Heart left ventricle (tissue), 16 donors: ENCODE measurements around the gene NKAPL. TPM values are rescaled to one million over a fixed set of nuclear protein-coding genes. Genes with fewer than 3 reads are reported as not detected.

ENCODE experiments used
- ATAC-seq, 4 donors: fragments of 200-7000 bp; cut with Tn5 transposase; one replicate each; pipeline ENCODE4 v1.9.1; 2020 to 2022; ENCODE audit warnings: moderate library complexity in 4 of 4, mild to moderate bottlenecking in 3 of 4, moderate number of reproducible peaks in 1 of 4
- DNase-seq, 5 donors: peaks; one replicate each; pipeline ENCODE4 v3.0.0-alpha.2; 2020
- H3K27ac ChIP-seq, 12 donors: fragments of 200-600 bp; sonication (generic) in 4 of 12; one replicate each; pipeline versions ENCODE4 v1.5.0 to v1.8.0; 2016 to 2022; ENCODE audit warnings: mild to moderate bottlenecking in 2 of 12
- H3K27me3 ChIP-seq, 9 donors: fragments of 200-600 bp; sonication (generic) in 2 of 9; one replicate each; pipeline versions ENCODE4 v1.5.1 to v1.8.0; 2016 to 2022; ENCODE audit warnings: mild to moderate bottlenecking in 3 of 9
- H3K36me3 ChIP-seq, 9 donors: fragments of 200-600 bp; sonication (generic) in 2 of 9; one replicate each; pipeline versions ENCODE4 v1.5.0 to v1.8.0; 2018 to 2022; ENCODE audit warnings: mild to moderate bottlenecking in 2 of 9
- H3K4me1 ChIP-seq, 12 donors: fragments of 200-600 bp; sonication (generic) in 4 of 12; one replicate each; pipeline versions ENCODE4 v1.5.0 to v1.8.0; 2016 to 2022; ENCODE audit warnings: mild to moderate bottlenecking in 3 of 12
- H3K4me3 ChIP-seq, 12 donors: fragments of 200-600 bp; sonication (generic) in 4 of 12; one replicate each; pipeline versions ENCODE4 v1.5.0 to v1.8.0; 2017 to 2022; ENCODE audit warnings: mild to moderate bottlenecking in 9 of 12, moderate library complexity in 4 of 12
- H3K9me3 ChIP-seq, 12 donors: fragments of 200-600 bp; sonication (generic) in 4 of 12; one replicate each; pipeline versions ENCODE4 v1.5.0 to v1.8.0; 2016 to 2022; ENCODE audit warnings: mild to moderate bottlenecking in 1 of 12
- CTCF ChIP-seq, 12 donors: fragments of 200-600 bp; sonication (generic) in 4 of 12; IDR thresholded peaks; one replicate each; pipeline versions ENCODE4 v1.5.0 to v1.8.0; 2018 to 2022; ENCODE audit warnings: antibody characterized with exemption in 12 of 12, mild to moderate bottlenecking in 5 of 12
- POLR2A ChIP-seq, 2 donors: fragments of 450-650 bp; IDR thresholded peaks; one replicate each; pipeline ENCODE4 v1.6.1; 2017; ENCODE audit warnings: antibody characterized with exemption in 2 of 2, mild to moderate bottlenecking in 2 of 2, moderate library complexity in 2 of 2
- WGBS, 4 donors: extraction: QIAGEN DNeasy Blood & Tissue Kit in 2 of 4; methylation state at CpG; one replicate each; pipeline versions ENCODE4 v1.1.5 to v1.1.7; 2013 to 2018; 5-methylcytosine and 5-hydroxymethylcytosine counted together
- intact Hi-C, 10 donors: fragments of 100-400 bp; cut with DNase I; formaldehyde crosslinking; loops; one replicate each; pipeline versions ENCODE4 v1.11.1 to v1.14.2; 2022
- polyA plus RNA-seq, 2 donors: library from polyadenylated mRNA; stranded (reverse); fragments of 200-250 nt; gene quantifications; one replicate each; pipeline ENCODE4 v1.2.3, GENCODE V29; 2013
- total RNA-seq, 9 donors: library from RNA; depleted of rRNA in 2 of 9; stranded (reverse); fragments of >200 nt in 2 of 9; fragmentation: NEBNext Ultra II Directional in 3 of 9; extraction: Animal tissue kit (Norgen Biotek cat#: 25700) in 3 of 9; gene quantifications; one replicate each; pipeline versions ENCODE4 v1.1.0 to v1.2.4, GENCODE V29; 2016 to 2023
- donor health status: ischemic (EF 13 %, LVEDD 7.1; RV severe dilation, severe dysfunction).
- donor health status: healthy with polysubstance abuse.
- donor health status: DM: no; HTN: yes; CAD: no.
- donor health status: DM: no; HTN: no; CAD: no.
- donor health status: ischemic (EF 25% LVEDD 6.9; RV normal size, moderate dysfunction).
- donor health status: ischemic (EF 25% LVEDD 5.7; RV mildly dilated, moderate dysfunction).
- donor health status: healthy.
- donor health status: DM: yes; HTN: yes; CAD: no.
- donor health status: ischemic (EF 35%, LVEDD 5.7; RV mildly dilated, moderate dysfunction).
- donor health status: nonischemic (EF 11% LVEDD 7.7; RV severe dilation, severe dysfunction).
- donor health status: DM: yes; HTN: yes; CAD: no.
- donor health status: PGD.
- donor health status: ischemic (EF 29% LVEDD 5.4; RV normal size, mild dysfunction).
- donor health status: nonischemic (EF 23%, LVEDD 6.1; RV moderate dilation, normal function).

NKAPL gene
- total and polyA plus RNA-seq, 11 donors: 3.3 to 8.4 (median 5.3) TPM

GRCh38 chr6:28239636-28240035 is 19.5 kb upstream of the NKAPL start:
- no peak for TF ChIP-seq CTCF (IDR thresholded peaks at IDR 0.05)
- TF ChIP-seq POLR2A (IDR thresholded peaks at IDR 0.05): no peak
- H3K4me1 ChIP-seq: peaks cover 0 to 19% (median 0%) of the 10 kb centered on the region in 12 donors
- intact Hi-C loops: loop anchor here in 1 of 10 donors (10.0 kb wide), 1 partner anchor 115 kb away; no protein-coding TSS in a partner anchor
- H3K9me3 ChIP-seq: no peaks in the 10 kb centered on the region
- H3K4me3 ChIP-seq: no peak overlapping the region
- H3K36me3 ChIP-seq: peaks cover 0 to 43% (median 17%) of the 10 kb centered on the region in 9 donors
- ATAC-seq (no peak), DNase-seq (no peak)
- 89 to 99% (median 95%) methylated on average over 1 of the region's 1 CpG for WGBS, 4 donors
- H3K27me3 ChIP-seq: no peaks in the 10 kb centered on the region
- no peak overlapping the region for H3K27ac ChIP-seq

GRCh38 chr6:28240471-28240870 is 18.6 kb upstream of the NKAPL start:
- 90 to 100% (median 94%) methylated on average over 1 of the region's 1 CpG for WGBS, 4 donors

GRCh38 chr6:28243946-28244345 is 15.2 kb upstream of the NKAPL start:
- Histone ChIP-seq H3K4me3 (no peak overlapping the region), H3K27ac (no peak overlapping the region), H3K4me1 (peaks cover 0 to 8% (median 0%) of the 10 kb centered on the region in 12 donors), H3K9me3 (no peaks in the 10 kb centered on the region), H3K36me3 (peaks cover 0 to 67% (median 55%) of the 10 kb centered on the region in 9 donors), H3K27me3 (no peaks in the 10 kb centered on the region)
- no peak for ATAC-seq
- intact Hi-C loops: loop anchor here in 1 of 10 donors (10.0 kb wide), 1 partner anchor 111 kb away; no protein-coding TSS in a partner anchor
- no peak for DNase-seq
- 91 to 97% (median 94%) methylated on average over 3 of the region's 3 CpGs for WGBS, 4 donors
- TF ChIP-seq POLR2A (IDR thresholded peaks at IDR 0.05): no peak
- no peak for TF ChIP-seq CTCF (IDR thresholded peaks at IDR 0.05)

More at GRCh38 chr6:28240471-28240870, 18.6 kb upstream of the NKAPL start:
- H3K36me3 ChIP-seq: peaks cover 0 to 46% (median 26%) of the 10 kb centered on the region in 9 donors
- ATAC-seq: no peak
- no peaks in the 10 kb centered on the region for H3K9me3 ChIP-seq
- intact Hi-C loops: loop anchor here in 1 of 10 donors (10.0 kb wide), 1 partner anchor 114 kb away; no protein-coding TSS in a partner anchor
- peaks cover 0 to 18% (median 0%) of the 10 kb centered on the region in 12 donors for H3K4me1 ChIP-seq
- no peak overlapping the region for H3K27ac ChIP-seq
- H3K27me3 ChIP-seq: no peaks in the 10 kb centered on the region
- DNase-seq: no peak
- TF ChIP-seq POLR2A (IDR thresholded peaks at IDR 0.05) (no peak), CTCF (IDR thresholded peaks at IDR 0.05) (no peak)
- H3K4me3 ChIP-seq: no peak overlapping the region

- H3K36me3 ChIP-seq: peaks cover 0 to 71% (median 59%) of the 10 kb centered on the region in 9 donors
- H3K27ac ChIP-seq: no peak overlapping the region
- intact Hi-C loops: loop anchor here in 1 of 10 donors (10.0 kb wide), 1 partner anchor 109 kb away; no protein-coding TSS in a partner anchor
- H3K9me3 ChIP-seq: no peaks in the 10 kb centered on the region
- TF ChIP-seq POLR2A (IDR thresholded peaks at IDR 0.05): no peak
- TF ChIP-seq CTCF (IDR thresholded peaks at IDR 0.05): no peak
- no peak for ATAC-seq
- peaks cover 0 to 10% (median 1%) of the 10 kb centered on the region in 12 donors for H3K4me1 ChIP-seq
- H3K27me3 ChIP-seq: no peaks in the 10 kb centered on the region
- no peak overlapping the region for H3K4me3 ChIP-seq
- no peak for DNase-seq
- WGBS, 4 donors: 89 to 94% (median 93%) methylated on average over 6 of the region's 6 CpGs
Measured at GRCh38 chr6:28245206-28245941, 13.7 kb upstream of the NKAPL start.
